GM13977 (cell line): ENCODE measurements around the gene COMMD1.
"Not testable (repeated sequence)": the region's sequence is repeated elsewhere in the genome, so short reads cannot be mapped to it uniquely, and the experiment has no call there.

Source experiments
- DNase-seq: peaks from one replicate; pipeline ENCODE4 v3.0.0; 2012; ENCODE audit warnings: low spot score
- CTCF ChIP-seq: IDR thresholded peaks from 2 replicates; pipeline ENCODE4 v1.5.1; 2012; ENCODE audit warnings: mild to moderate bottlenecking, control low read depth; ENCODE audit not compliant: insufficient read depth; ENCODE audit errors: extremely low read depth, missing control alignments
- in situ Hi-C: fragments of 300-500 bp; cut with MboI; formaldehyde crosslinking; loops from one replicate; pipeline ENCODE4 v1.12.0; 2022; ENCODE audit warnings: low sequenced_read_pairs, low pct_unique_long_range_greater_than_20kb, mixed read lengths, inconsistent platforms; ENCODE audit not compliant: unreplicated experiment

COMMD1 gene

GRCh38 chr2:62118160-62118559, 212.7 kb downstream of the COMMD1 start:
- TF ChIP-seq CTCF: no peak
- DNase-seq: no peak
- in situ Hi-C loops: no loop called here

GRCh38 chr2:62119311-62119974, 214.0 kb downstream of the COMMD1 start:
- TF ChIP-seq CTCF: no peak
- in situ Hi-C loops: no loop called here
- no peak for DNase-seq

- in situ Hi-C loops, DNase-seq: not testable (repeated sequence)
These were observed 220.8 kb downstream of the COMMD1 start for GRCh38 chr2:62126239-62126638.

GRCh38 chr2:62133320-62133823, 227.9 kb downstream of the COMMD1 start:
- in situ Hi-C loops: no loop called here
- no peak for TF ChIP-seq CTCF
- DNase-seq: no peak

- TF ChIP-seq CTCF: no peak
- no peak for DNase-seq
- in situ Hi-C loops: no loop called here
These were observed 231.7 kb downstream of the COMMD1 start for GRCh38 chr2:62136956-62137830.

- peak; percentile 36 for DNase-seq
- in situ Hi-C loops: no loop called here
- no peak for TF ChIP-seq CTCF
These were observed 235.1 kb downstream of the COMMD1 start for GRCh38 chr2:62140426-62141141.
